ENCODE data around the gene WSCD2.

The WSCD2 gene

GRCh38 chr12:108271951-108272872 lies 143.1 kb downstream of the WSCD2 start:
- DNase-seq: no peak

GRCh38 chr12:108273217-108273616 lies 144.1 kb downstream of the WSCD2 start:
- DNase-seq: no peak

- no peak for DNase-seq
Observed at GRCh38 chr12:108277613-108278012, 148.5 kb downstream of the WSCD2 start.

GRCh38 chr12:108282160-108282559 lies 153.1 kb downstream of the WSCD2 start:
- no peak for DNase-seq

- no peak for DNase-seq
Observed at GRCh38 chr12:108282676-108283075, 153.6 kb downstream of the WSCD2 start.

GRCh38 chr12:108284163-108284562 lies 155.1 kb downstream of the WSCD2 start:
- no peak for DNase-seq

GRCh38 chr12:108285016-108285415 lies 155.9 kb downstream of the WSCD2 start:
- no peak for DNase-seq

GRCh38 chr12:108287227-108287626 lies 158.1 kb downstream of the WSCD2 start:
- DNase-seq: no peak

GRCh38 chr12:108289350-108290161 lies 160.5 kb downstream of the WSCD2 start:
- DNase-seq: no peak

GRCh38 chr12:108295641-108296040 lies 166.6 kb downstream of the WSCD2 start:
- no peak for DNase-seq

- no peak for DNase-seq
Observed at GRCh38 chr12:108296945-108297344, 167.9 kb downstream of the WSCD2 start.

GRCh38 chr12:108297424-108297823 lies 168.3 kb downstream of the WSCD2 start:
- no peak for DNase-seq

- no peak for DNase-seq
Observed at GRCh38 chr12:108297895-108298760, 169.0 kb downstream of the WSCD2 start.

GRCh38 chr12:108298761-108299275 lies 169.7 kb downstream of the WSCD2 start:
- no peak for DNase-seq

- no peak for DNase-seq
Observed at GRCh38 chr12:108299516-108299915, 170.4 kb downstream of the WSCD2 start.

Data from effector CD8-positive, alpha-beta T cell (primary cell).